ENCODE results near the gene CYP4A22.
"Not testable (repeated sequence)": the region's sequence is repeated elsewhere in the genome, so short reads cannot be mapped to it uniquely, and the experiment has no call there.

The CYP4A22 gene

GRCh38 chr1:47186267-47187185 lies 49.3 kb downstream of the CYP4A22 start:
- DNase-seq: no peak

- DNase-seq: no peak
Measured at GRCh38 chr1:47187231-47187925, 50.1 kb downstream of the CYP4A22 start.

DNA sequence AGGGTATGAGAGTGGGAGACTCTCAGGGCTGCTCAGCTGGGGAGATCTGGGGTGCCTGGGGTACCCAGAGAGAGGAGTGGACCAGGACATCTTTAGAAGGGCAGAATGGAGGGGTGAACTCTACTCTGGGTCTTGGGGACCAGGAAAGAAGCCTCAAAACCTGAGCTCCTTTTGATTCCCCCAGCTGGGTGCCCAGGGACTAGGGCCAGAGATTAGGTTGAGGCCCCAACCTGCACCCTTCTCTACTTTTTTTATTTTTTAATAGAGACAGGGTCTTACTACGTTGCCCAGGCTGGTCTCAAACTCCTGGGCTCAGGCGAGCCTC lies 50.6 kb downstream of the CYP4A22 start:
- DNase-seq: no peak

GRCh38 chr1:47188791-47189785 lies 51.8 kb downstream of the CYP4A22 start:
- no peak for DNase-seq

- DNase-seq: no peak
Measured at GRCh38 chr1:47189844-47190508, 52.7 kb downstream of the CYP4A22 start, which contains the start of gene PDZK1IP1. Gene PDZK1IP1 (minus strand): TSS chr1:47190036. CDS start chr1:47189932, 104 bp downstream.

GRCh38 chr1:47190509-47190855 lies 53.2 kb downstream of the CYP4A22 start:
- no peak for DNase-seq

GRCh38 chr1:47190857-47191256 lies 53.6 kb downstream of the CYP4A22 start:
- no peak for DNase-seq

- no peak for DNase-seq
Measured at GRCh38 chr1:47191940-47192457, 54.8 kb downstream of the CYP4A22 start.

DNA sequence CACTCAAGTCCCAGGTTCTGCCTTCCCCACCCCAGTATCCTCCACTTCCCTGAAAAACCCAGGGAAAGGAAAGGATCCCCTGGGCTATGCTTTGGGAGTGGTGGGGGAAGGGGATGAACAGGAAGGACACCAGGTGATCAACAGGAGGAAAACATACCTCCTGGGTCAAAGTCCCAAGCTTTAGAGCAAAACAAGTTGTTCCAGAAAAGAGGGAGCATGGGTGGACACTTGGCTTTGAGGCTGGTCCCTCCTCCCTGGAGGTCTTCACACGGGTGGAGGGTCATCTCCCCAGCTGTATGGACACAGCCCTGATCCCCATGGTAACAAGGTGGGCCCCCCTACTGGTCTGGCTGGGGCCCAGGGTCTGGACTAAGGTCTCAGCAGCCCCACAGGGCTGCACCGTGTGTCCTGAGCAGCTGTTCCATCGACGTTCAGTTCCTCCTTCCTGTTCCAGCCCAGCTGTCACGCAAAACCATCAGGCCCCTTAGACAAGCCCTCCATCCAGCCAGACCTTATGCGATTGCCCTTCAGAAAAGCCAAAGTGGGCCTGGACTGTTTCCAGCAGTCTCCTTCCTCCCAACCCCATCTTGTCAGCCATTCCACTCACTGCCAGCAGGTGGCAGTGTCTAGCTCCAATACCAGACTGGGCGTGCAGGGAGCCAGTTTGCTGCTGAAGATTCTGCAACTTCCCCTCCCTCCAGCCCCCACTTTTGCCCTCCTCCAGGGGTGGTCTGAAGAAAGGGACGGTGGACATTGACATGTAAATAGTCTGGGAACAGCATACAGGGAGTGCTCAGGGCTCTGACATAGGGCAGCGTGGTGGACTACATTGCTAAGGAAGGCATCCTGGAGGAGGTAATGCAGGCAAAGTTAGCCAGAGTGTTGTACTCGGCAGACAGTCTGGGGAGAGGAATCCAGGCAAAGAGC lies 55.5 kb downstream of the CYP4A22 start:
- DNase-seq: peak; percentile 61

DNA sequence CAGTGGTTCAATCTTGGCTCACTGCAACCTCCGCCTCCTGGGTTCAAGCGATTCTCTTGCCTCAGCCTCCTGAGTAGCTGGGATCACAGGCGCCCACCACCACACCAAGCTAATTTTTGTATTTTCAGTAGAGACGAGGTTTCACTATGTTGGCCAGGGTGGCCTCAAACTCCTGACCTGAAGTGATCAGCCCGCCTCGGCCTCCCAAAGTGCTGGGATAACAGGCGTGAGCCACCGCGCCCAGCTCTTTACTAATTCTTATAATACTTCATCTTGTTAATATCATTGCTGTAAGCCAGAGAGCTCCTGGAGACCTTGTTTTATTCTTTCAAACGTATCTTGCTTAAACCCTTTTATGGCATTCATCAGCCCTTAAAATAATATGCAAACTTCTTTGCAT lies 56.3 kb downstream of the CYP4A22 start:
- DNase-seq: not testable (repeated sequence)

DNA sequence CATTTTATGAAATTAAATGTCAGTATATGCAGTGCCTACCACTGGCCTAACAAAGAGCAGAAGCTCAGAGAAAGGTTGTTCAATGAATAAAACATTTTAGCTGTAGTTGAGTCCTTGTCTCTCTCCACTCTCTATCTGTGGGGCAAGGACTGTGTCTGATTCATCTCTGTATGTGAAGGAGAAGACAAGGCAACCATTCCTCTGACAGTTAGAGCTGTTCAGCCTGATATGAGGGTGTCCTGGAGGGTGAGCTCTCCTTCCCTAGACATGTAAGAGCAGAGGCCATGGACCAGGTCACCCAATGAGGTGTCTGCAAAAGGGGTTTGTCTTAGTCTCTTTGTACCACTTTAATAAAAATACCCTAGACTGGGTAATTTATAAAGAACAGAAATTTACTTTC lies 57.1 kb downstream of the CYP4A22 start:
- DNase-seq: no peak

- DNase-seq: not testable (repeated sequence)
Measured at GRCh38 chr1:47195981-47196380, 58.7 kb downstream of the CYP4A22 start.

DNA sequence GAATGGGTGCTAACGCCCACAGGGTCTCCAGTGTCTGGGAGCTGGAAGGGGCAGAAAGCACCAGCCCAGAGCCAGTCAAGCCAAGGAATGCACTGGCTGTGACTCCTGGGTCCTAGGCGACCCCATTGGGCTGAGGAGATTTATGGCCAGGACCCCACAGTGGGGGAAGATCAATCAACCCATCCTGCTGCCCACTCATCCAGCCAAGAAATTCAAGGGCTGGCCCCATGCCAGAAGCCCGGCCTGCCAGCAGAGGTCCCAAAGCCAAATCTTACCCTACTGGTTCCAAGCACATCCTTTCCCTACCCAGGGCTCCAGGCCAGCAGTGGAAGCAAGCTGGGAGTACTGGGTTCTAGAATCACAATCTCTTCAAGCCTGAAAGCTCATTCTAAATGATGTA lies 59.4 kb downstream of the CYP4A22 start:
- DNase-seq: no peak

- DNase-seq: no peak
Measured at GRCh38 chr1:47198214-47198613, 61.0 kb downstream of the CYP4A22 start.

All from stimulated activated CD4-positive, alpha-beta T cell treated with anti-CD3 and anti-CD28 coated beads, Interleukin-1b, Interleukin-23, amount 100 ng/mL, for 48 hours (primary cell).